ENCODE results near the gene KCNF1.

DNA sequence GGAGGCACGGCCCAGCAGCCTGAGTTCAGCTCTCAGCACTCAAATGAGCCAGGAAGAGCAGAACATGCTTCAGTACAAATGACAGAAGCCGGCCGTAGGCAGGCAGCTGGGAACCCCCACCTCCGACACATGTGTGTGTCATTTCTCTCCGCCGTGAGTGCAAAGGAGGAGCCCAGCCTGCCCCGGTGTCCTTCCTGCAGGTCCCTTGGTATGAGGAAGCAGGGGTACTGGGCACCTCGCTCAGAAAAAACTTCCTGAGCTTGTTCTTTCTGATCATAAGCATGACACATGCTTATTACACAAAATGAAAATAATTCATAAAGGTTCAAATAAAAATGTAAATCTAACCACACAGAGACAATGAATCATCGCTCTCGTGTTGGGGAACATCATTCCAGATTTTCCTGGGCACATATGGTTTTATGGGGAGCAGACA lies 35.3 kb downstream of the KCNF1 start:
- no peak for TF ChIP-seq POLR2A (IDR thresholded peaks at IDR 0.05)
- TF ChIP-seq, protein P1, sequence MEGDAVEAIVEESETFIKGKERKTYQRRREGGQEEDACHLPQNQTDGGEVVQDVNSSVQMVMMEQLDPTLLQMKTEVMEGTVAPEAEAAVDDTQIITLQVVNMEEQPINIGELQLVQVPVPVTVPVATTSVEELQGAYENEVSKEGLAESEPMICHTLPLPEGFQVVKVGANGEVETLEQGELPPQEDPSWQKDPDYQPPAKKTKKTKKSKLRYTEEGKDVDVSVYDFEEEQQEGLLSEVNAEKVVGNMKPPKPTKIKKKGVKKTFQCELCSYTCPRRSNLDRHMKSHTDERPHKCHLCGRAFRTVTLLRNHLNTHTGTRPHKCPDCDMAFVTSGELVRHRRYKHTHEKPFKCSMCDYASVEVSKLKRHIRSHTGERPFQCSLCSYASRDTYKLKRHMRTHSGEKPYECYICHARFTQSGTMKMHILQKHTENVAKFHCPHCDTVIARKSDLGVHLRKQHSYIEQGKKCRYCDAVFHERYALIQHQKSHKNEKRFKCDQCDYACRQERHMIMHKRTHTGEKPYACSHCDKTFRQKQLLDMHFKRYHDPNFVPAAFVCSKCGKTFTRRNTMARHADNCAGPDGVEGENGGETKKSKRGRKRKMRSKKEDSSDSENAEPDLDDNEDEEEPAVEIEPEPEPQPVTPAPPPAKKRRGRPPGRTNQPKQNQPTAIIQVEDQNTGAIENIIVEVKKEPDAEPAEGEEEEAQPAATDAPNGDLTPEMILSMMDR (IDR thresholded peaks at IDR 0.05): no peak
